DMS114 treated with DMSO at 0.1 percent for 48 hours (cell line): ENCODE results near the gene ORC4.
"Not testable (repeated sequence)": the region's sequence is repeated elsewhere in the genome, so short reads cannot be mapped to it uniquely, and the experiment has no call there.

Experiments used
- DNase-seq: peaks from one replicate; lab custom pipeline; 2025; ENCODE audit not compliant: unreplicated experiment; lab: John Stamatoyannopoulos, UW

Gene ORC4

DNA sequence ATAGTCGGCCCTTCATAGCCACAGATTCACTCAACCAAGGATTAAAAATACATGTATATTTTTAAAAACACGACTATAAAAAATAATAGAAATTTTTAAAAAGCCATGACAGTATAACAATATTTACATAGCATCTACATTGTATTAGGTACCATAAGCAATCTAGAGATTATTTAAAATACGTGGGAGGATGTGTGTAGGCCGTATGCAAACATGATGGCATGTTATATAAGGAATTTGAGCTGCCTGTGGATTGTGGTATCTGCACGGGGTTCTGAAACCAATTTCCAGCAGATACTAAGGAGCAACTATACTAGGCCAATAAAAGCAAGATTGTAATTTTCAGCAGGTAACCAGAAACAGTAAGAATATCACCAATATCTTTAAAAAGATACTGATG, 5.9 kb downstream of the ORC4 start:
- DNase-seq: no peak

DNA sequence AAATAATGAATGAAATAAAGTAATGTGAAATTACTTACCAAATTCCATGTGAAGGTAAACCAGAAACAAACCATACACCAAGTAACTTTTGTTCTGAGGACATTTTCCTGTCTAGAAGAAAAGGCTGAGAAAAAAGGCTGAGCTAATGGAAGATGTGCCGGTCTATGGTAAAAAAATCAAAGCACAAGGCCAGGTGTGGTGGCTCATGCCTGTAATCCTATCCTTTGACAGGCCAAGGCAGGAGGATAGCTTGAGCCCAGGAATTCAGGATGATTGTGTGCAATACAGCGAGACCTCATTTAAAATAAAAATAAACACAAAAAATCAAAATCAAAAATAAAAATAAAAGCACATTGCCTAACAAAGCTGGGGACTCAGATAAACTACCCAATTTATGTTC, 6.7 kb downstream of the ORC4 start:
- no peak for DNase-seq

DNA sequence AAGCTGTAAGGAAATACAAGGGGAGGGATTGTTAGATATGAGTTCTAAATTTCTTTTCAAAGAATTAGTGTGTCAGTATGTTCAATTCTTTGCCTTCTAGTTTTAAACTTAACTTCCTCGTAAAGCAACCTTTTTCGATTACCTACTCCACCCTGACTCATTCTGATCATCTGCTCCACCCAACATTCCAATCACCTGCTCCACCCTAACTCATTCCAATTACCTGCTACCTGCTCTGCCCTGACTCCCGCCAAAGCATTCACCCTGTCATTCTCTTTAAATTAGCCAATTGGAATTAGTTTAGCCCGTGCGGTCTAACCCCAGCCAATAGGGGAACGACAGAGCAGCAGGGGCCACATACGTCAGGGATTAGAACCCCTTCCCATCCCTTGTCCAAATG, 12.1 kb downstream of the ORC4 start:
- DNase-seq: not testable (repeated sequence)

DNA sequence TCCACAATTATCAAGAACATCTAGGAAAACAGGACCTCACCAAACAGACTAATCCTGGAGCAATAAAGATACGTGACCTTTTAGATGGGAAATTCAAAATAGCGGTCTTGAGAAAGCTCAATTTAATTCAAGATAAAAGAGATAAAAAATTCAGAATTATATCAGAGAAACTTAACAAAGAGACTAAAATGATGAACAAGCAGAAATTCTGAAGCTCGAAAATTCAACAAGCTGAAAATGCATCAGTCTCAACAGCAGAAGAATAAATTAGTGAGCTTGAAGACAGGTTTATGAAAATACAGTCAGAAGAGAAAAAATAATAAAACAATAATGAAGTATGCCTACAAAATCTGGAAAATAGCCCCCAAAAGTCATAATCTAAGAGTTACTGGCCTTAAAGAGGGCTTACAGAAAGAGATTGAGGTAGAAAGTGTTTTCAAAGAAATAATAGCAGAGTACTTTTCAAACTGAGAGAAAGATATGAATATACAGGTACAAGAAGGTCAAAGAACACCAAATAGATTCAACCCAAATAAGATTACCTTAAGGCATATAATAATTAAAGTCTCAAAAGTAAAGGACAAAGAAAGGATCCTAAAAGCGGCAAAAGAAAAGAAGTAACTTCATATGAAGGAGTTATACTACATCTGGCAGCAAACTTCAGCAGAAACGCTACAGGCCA, 13.2 kb downstream of the ORC4 start:
- DNase-seq: no peak

DNA sequence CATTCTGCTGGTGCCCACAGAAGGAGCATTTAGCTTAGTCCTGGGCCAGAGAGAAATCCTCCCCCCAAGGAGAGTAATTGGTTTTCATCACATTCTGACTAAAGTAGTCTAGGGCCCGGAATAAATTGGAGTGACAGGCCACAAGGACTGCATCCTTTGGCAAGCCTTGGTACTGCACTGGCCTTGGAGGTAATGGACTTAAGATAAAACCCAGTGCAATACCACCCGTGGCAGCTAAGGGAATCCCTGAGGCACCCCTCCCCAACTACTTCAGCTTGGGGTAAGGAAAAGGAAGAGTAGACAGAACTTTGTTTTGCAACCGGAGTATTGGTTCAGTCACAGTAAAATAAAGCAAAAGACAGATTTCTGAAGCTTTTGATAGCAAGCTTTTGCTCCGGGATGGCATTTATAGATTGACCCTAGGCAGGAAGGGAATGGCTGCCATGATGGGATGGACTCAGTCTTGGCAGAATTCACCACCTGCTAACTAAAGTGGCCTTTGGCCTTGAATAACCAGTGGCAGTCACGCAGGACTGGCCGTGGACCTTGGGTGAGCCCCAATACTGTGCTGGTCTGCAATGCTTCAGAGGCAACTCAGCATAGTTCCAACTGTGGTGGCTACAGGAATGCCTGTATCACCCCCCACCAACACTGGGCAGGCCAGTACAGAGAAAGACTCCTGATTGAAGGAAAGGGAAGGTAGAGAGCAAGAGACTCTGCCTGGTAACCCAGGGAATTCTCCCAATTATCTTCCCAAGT, 14.1 kb downstream of the ORC4 start:
- no peak for DNase-seq

DNA sequence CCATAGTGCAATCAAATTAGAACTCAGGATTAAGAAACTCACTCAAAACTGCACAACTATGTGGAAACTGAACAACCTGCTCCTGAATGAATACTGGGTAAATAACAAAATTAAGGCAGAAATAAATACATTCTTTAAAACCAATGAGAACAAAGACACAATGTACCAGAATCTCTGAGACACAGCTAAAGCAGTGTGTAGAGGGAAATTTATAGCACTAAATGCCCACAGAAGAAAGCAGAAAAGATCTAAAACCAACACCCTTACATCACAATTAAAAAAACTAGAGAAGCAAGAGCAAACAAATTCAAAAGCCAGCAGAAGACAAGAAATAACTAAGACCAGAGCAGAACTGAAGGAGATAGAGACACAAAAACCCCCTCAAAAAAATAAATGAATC, 18.1 kb downstream of the ORC4 start:
- DNase-seq: not testable (repeated sequence)

DNA sequence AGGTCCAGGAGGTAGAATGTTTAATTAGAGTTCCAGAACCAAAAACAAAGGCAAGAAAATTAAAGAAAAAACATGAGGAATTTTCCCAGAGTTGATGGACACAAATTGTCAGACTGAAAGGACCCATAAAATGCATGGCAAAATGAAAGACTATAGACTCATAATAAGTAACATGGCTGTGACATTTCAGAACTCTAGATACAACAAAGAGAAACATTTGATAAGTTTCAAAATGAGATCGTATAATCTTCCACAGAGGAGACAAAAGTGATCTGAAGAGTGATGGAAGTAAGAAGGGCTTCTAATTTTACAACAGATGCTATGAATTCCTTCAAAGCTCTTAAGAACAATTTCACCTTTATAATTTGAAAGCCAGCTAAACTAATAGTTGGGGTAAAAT, 20.4 kb downstream of the ORC4 start:
- no peak for DNase-seq

DNA sequence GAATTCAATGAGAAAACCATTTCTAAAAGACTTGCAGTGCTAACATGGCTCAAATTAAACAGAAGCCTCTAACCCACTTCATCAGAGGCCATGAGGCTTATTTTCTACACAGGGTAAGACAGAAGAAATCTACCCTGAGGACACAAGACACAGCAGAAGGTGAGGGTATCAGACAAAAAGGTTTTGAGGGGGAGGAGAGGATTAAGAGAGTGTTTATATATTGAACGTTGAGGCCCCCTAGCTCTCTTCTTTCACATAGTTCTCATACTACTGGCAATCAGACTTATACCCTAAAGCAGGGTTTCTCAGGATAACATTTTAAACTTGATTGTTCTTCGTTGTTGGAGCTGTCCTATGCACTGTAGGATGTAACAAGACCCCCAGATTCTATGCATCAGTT, 21.4 kb downstream of the ORC4 start:
- no peak for DNase-seq

DNA sequence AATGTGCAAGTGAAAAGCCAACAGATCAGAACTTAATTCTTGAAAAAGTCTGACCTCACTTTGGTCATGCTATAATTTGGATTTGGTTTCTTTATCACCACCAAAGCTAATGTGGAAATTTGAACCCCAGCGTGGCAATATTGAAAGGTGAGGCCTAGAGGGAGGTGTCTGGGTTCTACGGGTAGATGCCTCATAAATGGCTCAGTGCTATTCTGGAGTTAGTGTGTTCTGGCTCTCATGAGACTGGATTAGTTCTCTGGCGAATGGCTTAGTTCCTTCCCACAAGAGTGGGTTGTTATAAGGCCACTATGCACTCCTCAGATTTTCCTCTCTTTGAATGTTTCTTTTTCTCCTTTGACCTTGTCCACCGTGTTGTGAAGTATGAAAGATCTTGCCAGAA, 22.3 kb downstream of the ORC4 start:
- no peak for DNase-seq

DNA sequence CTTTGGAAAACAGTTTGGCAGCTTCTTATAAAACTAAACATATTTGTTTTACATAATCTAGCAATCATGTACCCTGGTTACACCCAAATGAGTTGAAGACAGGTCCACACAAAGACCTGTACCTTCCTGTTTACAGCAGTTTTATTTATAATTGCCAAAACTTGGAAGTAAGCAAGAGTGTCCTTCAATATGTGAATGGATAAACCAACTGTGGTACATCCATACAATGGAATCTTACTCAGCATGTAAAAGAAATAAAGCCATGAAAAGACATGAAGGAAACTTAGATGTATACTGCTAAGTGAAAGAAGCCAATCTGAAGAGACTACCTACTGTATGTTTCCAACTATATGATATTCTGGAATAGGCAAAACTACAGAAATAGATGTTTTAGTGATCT, 23.7 kb downstream of the ORC4 start:
- no peak for DNase-seq

DNA sequence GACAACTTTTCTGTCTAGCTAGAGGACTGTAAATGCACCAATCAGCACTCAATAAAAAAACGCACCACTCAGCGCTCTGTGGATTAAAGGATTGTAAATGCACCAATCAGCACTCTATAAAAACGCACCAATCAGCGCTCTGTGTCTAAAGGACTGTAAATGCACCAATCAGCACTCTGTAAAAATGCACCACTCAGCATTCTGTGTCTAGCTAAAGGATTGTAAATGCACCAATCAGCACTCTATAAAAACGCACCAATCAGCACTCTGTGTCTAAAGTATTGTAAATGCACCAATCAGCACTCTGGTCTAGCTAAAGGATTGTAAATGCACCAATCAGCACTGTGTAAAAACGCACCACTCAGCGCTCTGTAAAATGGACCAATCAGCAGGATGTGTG, 25.6 kb downstream of the ORC4 start:
- DNase-seq: not testable (repeated sequence)

DNA sequence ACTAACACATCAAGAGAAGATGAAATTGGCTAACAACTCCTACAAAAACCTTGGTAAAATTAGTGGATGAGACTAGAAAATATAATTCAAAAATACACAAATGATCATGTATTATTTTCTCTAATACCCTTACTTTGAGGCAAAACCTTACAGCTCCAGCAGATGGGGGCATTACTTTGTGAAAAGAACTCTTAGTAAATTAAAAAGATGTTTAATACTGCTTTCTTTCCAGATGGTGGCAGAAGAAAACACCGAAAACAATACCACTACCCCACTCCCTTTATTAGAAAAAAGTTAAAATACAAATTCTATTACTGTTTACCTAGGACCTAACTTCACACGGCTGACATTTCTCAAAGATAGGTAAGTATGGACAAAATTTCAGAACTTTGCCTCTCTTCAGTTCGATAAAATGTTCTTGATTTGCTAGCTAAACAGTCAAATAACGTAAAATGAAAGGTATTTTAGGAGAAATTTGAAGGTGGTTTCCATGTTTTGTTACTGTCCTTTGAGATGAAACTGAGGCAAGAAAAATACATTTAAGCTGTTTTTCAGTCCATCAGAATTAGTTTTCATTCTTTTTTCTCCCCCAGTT, 30.6 kb downstream of the ORC4 start:
- peak; percentile 42 for DNase-seq

DNA sequence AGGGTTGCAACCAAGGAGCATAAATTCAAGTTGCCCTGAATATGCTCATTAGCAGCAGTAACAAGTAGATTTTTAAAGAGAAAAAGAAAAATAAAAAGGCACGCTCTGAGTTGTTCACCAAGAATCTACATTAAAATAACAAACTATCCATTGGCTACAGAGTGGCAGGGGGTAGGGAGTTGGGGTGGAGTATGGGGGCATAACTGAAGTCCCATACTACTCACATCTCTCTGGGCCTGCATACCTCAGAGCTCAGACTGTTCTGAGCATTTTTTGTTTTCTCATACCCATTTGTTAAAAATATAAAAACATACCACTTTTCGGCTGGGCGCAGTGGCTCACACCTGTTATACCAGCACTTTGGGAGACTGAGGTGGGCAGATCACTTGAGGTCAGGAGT, 31.4 kb downstream of the ORC4 start:
- no peak for DNase-seq

DNA sequence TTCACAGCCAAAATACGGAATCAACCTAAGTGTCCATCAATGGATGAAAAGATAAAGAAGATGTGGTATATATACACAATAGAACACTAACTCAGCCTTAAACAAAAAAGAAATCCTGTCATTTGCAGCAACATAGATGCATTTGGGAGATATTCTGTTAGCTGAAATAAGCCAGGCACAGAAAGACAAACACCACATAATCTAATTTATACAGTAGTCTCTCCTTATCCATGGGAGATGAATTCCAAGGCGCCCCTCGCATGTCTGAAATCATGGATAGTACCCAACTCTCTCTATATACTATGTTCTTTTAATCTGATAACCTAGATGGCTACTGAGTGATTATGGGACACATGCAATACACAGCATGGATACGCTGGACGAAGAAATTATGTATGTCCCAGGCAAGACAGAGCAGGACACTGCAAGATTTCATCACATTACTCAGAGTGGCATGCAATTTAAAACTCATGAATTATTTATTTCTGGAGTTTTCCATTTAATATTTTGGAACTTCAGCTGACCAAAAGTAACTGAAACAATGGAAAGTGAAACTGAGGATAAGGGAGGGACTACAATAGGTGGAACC, 39.5 kb downstream of the ORC4 start:
- DNase-seq: no peak

DNA sequence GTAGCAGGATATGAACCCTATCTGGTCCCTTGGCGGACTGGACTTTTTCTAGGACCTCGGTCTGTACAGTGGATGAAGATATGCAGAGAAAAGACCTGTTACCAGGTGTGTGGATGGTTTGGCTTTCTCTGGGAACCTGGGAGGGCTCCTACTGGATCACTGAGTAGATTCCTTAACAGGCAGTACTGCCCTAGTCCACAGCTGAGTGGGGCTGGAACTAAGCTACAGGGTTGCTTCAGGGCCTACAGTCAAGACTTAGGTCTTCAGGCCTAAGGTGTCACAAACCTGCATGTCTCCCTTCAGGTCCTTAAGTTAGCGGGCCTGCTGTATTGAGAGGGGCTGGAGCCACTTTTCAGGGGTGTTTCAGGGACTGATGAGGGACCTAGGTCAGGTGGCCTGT, 42.9 kb downstream of the ORC4 start:
- DNase-seq: no peak

DNA sequence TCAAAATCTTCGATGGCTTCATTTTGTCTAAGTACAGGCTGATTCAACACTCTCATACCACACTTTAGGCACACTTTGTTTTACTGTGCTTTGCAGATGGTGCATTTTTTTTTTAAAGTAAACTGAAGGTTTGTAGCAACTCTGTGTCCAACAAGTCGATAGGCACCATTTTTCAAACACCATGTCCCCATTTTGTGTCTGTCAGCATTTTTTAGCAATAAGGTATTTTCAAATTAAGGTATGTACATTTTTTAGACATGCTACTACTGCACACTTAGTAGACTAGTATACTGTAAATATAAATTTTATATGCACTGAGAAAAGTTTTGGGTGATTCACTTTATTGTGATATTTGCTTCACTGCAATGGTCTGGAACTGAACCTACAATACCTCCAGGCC, 44.4 kb downstream of the ORC4 start:
- DNase-seq: no peak

DNA sequence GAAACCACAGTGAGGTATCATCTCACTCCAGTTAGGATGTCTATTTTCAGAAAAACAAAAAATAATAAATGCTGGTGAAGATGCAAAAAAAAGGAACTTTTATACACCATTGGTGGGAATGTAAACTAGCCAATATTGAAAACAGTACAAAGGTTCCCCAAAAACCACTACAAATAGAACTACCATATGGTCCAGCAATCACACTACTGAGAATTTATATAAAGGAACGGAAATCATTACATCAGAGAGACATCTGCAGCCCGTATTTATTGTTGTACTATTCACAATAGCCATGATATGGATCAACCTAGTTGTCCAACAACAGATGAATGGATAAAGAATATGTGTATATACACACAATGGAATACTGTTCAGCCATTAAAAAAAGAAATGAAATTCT, 52.0 kb downstream of the ORC4 start:
- no peak for DNase-seq

DNA sequence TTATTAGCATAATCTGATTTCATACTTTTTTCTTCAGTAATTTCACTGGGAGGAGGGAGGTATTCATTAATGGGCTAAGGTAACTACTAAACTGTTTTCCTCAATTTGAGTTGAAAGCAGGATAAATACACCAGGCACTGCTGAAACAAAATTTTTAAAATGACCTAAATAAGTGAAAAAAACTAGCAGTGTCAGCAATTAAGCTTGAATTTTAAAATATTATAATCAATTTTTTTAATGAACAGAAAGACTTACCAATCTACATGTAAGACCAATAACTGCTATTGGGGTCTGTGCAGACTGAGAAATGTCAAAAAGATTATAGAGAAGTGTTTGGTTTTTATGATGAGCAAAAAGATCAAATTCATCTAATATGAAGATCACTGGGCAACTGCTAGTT, 68.4 kb downstream of the ORC4 start:
- no peak for DNase-seq

DNA sequence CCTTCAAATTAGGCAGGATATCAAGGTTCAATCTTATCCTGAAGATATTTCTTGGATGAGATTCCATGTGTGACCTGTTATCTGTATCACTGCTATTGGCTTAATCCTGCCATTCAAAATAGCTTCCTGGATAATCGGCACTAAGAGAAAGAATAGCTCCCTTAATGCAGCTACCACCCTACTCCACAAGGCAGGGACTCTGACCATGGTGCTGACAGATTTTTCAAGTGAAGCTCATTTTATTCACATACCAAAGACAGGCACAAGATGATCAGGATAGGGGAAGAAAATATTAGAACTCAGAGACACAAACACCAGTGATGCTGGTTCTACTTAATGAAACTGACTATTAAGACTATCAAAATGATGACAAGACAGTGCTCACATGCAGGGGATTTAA, 74.9 kb downstream of the ORC4 start:
- no peak for DNase-seq

DNA sequence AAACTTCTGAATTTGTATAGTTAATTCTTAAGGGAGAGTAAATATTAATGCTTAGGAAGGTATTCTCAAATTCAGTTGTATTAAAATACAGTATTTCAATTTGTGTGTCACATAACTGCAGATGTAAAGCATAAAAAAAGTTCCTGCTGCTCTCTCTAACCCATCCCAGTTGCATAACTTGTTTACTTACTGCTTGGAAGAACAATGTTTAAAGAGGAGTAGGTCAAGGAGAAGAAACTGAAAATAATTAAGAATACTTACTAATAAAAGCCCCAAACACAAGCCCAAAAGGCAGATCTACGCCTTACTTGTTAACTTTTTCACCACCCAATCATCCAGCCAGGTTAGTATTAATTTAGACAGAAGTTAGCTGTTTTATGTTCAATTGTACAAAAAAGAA, 81.2 kb downstream of the ORC4 start:
- DNase-seq: no peak

DNA sequence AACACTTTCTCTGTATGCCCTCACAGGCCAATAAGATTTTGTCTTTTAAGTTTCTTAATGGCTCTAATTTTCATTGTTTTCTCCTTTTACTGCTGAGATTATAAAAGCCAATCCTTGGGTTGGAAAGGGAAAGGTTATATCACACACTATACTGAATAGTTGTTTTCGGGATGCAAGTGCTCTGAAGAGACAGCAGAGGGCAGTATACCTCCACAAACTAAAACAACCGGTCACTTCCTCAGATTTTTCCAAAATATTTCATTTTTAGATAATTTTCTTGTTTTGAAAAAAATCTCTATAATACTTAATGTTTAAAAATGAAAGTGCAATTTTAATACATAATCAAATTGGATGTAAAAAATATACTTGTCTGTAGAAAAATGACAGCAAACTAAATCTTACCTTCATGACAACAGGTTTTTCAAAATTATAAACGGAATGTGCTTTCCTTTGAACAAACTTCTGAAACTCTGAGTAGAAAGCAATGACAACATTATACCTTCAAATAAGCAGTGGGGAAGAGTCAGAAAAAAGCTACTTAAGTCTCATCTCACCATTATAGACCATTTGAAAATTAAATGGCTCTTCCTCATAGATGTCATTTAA, 82.7 kb downstream of the ORC4 start:
- peak; percentile 10 for DNase-seq
